Measurements from ENCODE around the gene RBM48. TPM values are rescaled to one million over a fixed set of nuclear protein-coding genes. Genes with fewer than 3 reads are reported as not detected.

RBM48 gene
- total RNA-seq, 4 donors from 2014 or later, result 9.0 to 21.2 (median 13.6) TPM

GRCh38 chr7:92546856-92547497 lies 18.4 kb downstream of the RBM48 start:
- no peaks in the 10 kb centered on the region for H3K36me3 ChIP-seq
- 93% methylated on average over 13 of the region's 17 CpGs for WGBS
- no peak for DNase-seq (ENCODE audit: low spot score in 2 of 2)
- H3K27me3 ChIP-seq, result no peaks in the 10 kb centered on the region
- no peaks in the 10 kb centered on the region for H3K9me3 ChIP-seq
- TF ChIP-seq EP300 (IDR thresholded peaks at IDR 0.05), result no peak
- TF ChIP-seq POLR2A (IDR thresholded peaks at IDR 0.05), result no peak
- TF ChIP-seq, protein P1, sequence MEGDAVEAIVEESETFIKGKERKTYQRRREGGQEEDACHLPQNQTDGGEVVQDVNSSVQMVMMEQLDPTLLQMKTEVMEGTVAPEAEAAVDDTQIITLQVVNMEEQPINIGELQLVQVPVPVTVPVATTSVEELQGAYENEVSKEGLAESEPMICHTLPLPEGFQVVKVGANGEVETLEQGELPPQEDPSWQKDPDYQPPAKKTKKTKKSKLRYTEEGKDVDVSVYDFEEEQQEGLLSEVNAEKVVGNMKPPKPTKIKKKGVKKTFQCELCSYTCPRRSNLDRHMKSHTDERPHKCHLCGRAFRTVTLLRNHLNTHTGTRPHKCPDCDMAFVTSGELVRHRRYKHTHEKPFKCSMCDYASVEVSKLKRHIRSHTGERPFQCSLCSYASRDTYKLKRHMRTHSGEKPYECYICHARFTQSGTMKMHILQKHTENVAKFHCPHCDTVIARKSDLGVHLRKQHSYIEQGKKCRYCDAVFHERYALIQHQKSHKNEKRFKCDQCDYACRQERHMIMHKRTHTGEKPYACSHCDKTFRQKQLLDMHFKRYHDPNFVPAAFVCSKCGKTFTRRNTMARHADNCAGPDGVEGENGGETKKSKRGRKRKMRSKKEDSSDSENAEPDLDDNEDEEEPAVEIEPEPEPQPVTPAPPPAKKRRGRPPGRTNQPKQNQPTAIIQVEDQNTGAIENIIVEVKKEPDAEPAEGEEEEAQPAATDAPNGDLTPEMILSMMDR (IDR thresholded peaks at IDR 0.05), result no peak
- no peak for TF ChIP-seq POLR2AphosphoS5 (IDR thresholded peaks at IDR 0.05)
- no peak overlapping the region for H3K4me3 ChIP-seq
- H3K27ac ChIP-seq, result no peak overlapping the region
- no peaks in the 10 kb centered on the region for H3K4me1 ChIP-seq

DNA sequence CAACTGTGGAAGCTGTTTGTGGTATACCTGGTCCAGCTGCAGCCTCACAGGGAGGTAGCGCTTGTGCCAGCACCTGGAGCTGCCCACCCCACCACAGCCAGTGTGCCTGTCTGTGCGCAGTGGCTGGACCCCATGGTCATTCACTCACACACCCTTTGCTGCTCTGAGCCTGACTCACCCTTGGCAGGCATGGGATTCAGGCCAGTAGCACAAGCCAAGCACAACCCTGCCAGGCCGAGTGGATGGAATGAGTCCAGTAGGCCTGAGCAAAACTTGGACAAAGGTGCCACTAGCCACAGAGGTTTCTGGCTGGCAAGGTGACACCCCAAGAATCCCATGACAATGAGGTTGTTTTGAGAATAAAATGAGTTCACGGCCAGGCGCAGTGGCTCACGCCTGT lies 19.0 kb downstream of the RBM48 start:
- TF ChIP-seq POLR2A (IDR thresholded peaks at IDR 0.05) (no peak), POLR2AphosphoS5 (IDR thresholded peaks at IDR 0.05) (no peak), EP300 (IDR thresholded peaks at IDR 0.05) (no peak)
- TF ChIP-seq, protein P1 (IDR thresholded peaks at IDR 0.05), result no peak
- Histone ChIP-seq H3K27me3 (no peaks in the 10 kb centered on the region), H3K4me1 (no peaks in the 10 kb centered on the region), H3K27ac (no peak overlapping the region), H3K36me3 (no peaks in the 10 kb centered on the region), H3K9me3 (no peaks in the 10 kb centered on the region), H3K4me3 (no peak overlapping the region)
- no peak for DNase-seq (ENCODE audit: low spot score in 2 of 2)
- 76% methylated on average over 4 of the region's 6 CpGs for WGBS

DNA sequence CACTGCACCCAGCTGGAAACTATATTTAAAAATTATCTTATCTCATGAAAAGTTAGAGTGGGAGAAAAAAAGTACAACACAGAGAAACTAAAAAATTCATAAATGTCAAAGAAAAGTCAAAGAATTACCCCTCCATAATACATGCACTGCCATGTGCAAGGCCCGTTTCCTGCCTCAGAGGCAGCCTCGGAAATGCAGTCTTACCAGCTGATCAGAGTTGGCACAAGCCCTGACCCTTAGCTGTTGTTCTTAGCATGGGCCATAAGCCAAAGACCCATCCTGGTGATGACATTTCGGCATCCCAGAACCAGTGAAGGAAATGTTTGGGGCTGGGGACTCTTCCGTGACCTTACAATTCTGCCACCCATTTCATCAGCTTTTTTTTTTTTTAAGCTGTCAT lies 21.6 kb downstream of the RBM48 start:
- H3K27ac ChIP-seq, result no peak overlapping the region
- TF ChIP-seq POLR2AphosphoS5 (IDR thresholded peaks at IDR 0.05) (no peak), EP300 (IDR thresholded peaks at IDR 0.05) (no peak), POLR2A (IDR thresholded peaks at IDR 0.05) (no peak)
- TF ChIP-seq, protein P1 (IDR thresholded peaks at IDR 0.05), result no peak
- no peak for DNase-seq (ENCODE audit: low spot score in 2 of 2)
- no peaks in the 10 kb centered on the region for H3K36me3 ChIP-seq
- H3K27me3 ChIP-seq, result no peaks in the 10 kb centered on the region
- WGBS, result 67% methylated on average over 4 of the region's 4 CpGs
- H3K4me1 ChIP-seq, result no peaks in the 10 kb centered on the region
- H3K9me3 ChIP-seq, result no peaks in the 10 kb centered on the region
- H3K4me3 ChIP-seq, result no peak overlapping the region

GRCh38 chr7:92557249-92557648 lies 28.7 kb downstream of the RBM48 start:
- H3K4me3 ChIP-seq, result no peak overlapping the region
- no peaks in the 10 kb centered on the region for H3K27me3 ChIP-seq
- peaks cover 28% of the 10 kb centered on the region for H3K36me3 ChIP-seq
- DNase-seq (ENCODE audit: low spot score in 2 of 2), result no peak
- no peak overlapping the region for H3K27ac ChIP-seq
- no peak for TF ChIP-seq POLR2AphosphoS5 (IDR thresholded peaks at IDR 0.05)
- TF ChIP-seq POLR2A (IDR thresholded peaks at IDR 0.05), result no peak
- no peak for TF ChIP-seq EP300 (IDR thresholded peaks at IDR 0.05)
- TF ChIP-seq, protein P1 (IDR thresholded peaks at IDR 0.05), result no peak
- no peaks in the 10 kb centered on the region for H3K9me3 ChIP-seq
- WGBS, result 98% methylated on average over 2 of the region's 2 CpGs
- H3K4me1 ChIP-seq, result no peaks in the 10 kb centered on the region

GRCh38 chr7:92557808-92558362 lies 29.3 kb downstream of the RBM48 start:
- TF ChIP-seq POLR2AphosphoS5 (IDR thresholded peaks at IDR 0.05) (no peak), EP300 (IDR thresholded peaks at IDR 0.05) (no peak), POLR2A (IDR thresholded peaks at IDR 0.05) (no peak)
- TF ChIP-seq, protein P1 (IDR thresholded peaks at IDR 0.05), result no peak
- no peak overlapping the region for H3K4me3 ChIP-seq
- no peaks in the 10 kb centered on the region for H3K27me3 ChIP-seq
- WGBS, result 91% methylated on average over 7 of the region's 7 CpGs
- no peak overlapping the region for H3K27ac ChIP-seq
- no peaks in the 10 kb centered on the region for H3K9me3 ChIP-seq
- H3K36me3 ChIP-seq, result peaks cover 34% of the 10 kb centered on the region
- no peaks in the 10 kb centered on the region for H3K4me1 ChIP-seq
- no peak for DNase-seq (ENCODE audit: low spot score in 2 of 2)
